Upper lobe of right lung (tissue), 1 donor: ENCODE results near the gene APOD. TPM values are rescaled to one million over a fixed set of nuclear protein-coding genes. Genes with fewer than 3 reads are reported as not detected.
"Not testable (repeated sequence)": the region's sequence is repeated elsewhere in the genome, so short reads cannot be mapped to it uniquely, and the experiment has no call there.

ENCODE experiments used
- ATAC-seq: fragments of 200-7000 bp; cut with Tn5 transposase; one replicate; pipeline ENCODE4 v1.9.1; 2020; ENCODE audit warnings: mild to moderate bottlenecking, moderate library complexity
- DNase-seq: peaks from one replicate; pipeline ENCODE4 v3.0.0-alpha.2; 2020
- H3K27ac ChIP-seq: fragments of 200-600 bp; one replicate; pipeline ENCODE4 v1.8.0; 2022
- H3K27me3 ChIP-seq: fragments of 200-600 bp; one replicate; pipeline ENCODE4 v1.8.0; 2022; ENCODE audit warnings: mild to moderate bottlenecking
- H3K36me3 ChIP-seq: fragments of 200-600 bp; one replicate; pipeline ENCODE4 v1.8.0; 2022
- H3K4me1 ChIP-seq: fragments of 200-600 bp; one replicate; pipeline ENCODE4 v1.8.0; 2022
- H3K4me3 ChIP-seq: fragments of 200-600 bp; one replicate; pipeline ENCODE4 v1.8.0; 2022; ENCODE audit warnings: mild to moderate bottlenecking
- H3K9me3 ChIP-seq: fragments of 200-600 bp; one replicate; pipeline ENCODE4 v1.8.0; 2022
- CTCF ChIP-seq: fragments of 200-600 bp; IDR thresholded peaks from one replicate; pipeline ENCODE4 v1.8.0; 2022; ENCODE audit warnings: antibody characterized with exemption
- intact Hi-C: fragments of 100-400 bp; cut with DNase I; formaldehyde crosslinking; loops from one replicate; pipeline ENCODE4 v1.11.0; 2022
- total RNA-seq: library from RNA; stranded (reverse); fragmentation: NEBNext Ultra II Directional; extraction: Animal tissue kit (Norgen Biotek cat#: 25700); gene quantifications from one replicate; pipeline ENCODE4 v1.2.1, GENCODE V29; 2021
- donor health status: DM: no; HTN: yes; CAD: no; lungs with severe emphysema.

The APOD gene
- total RNA-seq, 1 donor from 2014 or later, result 59.4 TPM

DNA sequence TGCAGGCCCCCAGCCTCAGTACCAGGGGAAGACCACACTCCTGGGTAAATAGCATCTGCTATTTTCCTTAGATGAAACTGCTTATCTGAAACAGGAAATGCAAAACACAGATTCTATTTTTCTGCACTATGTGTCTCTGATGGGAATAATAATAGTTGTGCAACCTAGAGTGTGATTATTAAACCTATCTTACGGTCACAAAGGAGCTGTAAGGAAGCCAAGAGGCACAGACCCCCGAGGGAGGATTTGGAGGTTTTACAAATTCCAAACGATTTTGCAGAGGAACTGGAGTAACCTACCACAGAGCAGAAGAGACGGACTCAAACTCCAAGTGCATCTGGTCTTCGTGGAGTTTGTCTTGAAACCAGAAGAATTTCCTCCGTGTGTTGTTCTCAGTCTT lies 14.1 kb upstream of the APOD start:
- no peak for ATAC-seq
- no peak overlapping the region for H3K27ac ChIP-seq

DNA sequence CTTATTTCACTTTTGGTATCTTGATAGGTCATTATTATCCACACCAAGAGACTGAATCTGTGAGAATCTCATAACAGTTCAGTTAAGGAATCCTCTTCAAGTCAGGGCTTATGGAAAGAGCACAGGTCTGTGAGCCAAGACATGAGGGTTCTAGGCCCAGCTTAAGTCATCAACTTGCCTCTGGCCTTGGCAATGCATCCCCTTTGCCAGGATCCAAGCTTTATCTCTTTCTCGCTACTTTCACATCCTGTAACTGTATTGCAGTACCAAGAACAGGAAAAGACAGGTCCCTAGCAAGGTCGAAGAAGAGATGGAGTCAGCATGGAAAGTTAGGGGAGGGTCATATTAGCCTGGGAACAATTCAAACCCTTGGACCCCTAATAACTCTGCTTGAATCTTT lies 13.5 kb upstream of the APOD start:
- no peak overlapping the region for H3K27ac ChIP-seq
- H3K36me3 ChIP-seq, result no peaks in the 10 kb centered on the region
- H3K4me1 ChIP-seq, result no peaks in the 10 kb centered on the region
- intact Hi-C loops, result no loop called here
- H3K27me3 ChIP-seq, result no peaks in the 10 kb centered on the region
- no peak overlapping the region for H3K4me3 ChIP-seq
- no peak for DNase-seq
- ATAC-seq, result no peak
- H3K9me3 ChIP-seq, result no peaks in the 10 kb centered on the region
- TF ChIP-seq CTCF, result no peak

More for the DNA sequence above, 14.1 kb upstream of the APOD start:
- H3K4me1 ChIP-seq, result no peaks in the 10 kb centered on the region
- DNase-seq, result no peak
- intact Hi-C loops, result no loop called here
- no peak overlapping the region for H3K4me3 ChIP-seq
- no peaks in the 10 kb centered on the region for H3K9me3 ChIP-seq
- no peak for TF ChIP-seq CTCF
- H3K36me3 ChIP-seq, result no peaks in the 10 kb centered on the region
- H3K27me3 ChIP-seq, result no peaks in the 10 kb centered on the region

DNA sequence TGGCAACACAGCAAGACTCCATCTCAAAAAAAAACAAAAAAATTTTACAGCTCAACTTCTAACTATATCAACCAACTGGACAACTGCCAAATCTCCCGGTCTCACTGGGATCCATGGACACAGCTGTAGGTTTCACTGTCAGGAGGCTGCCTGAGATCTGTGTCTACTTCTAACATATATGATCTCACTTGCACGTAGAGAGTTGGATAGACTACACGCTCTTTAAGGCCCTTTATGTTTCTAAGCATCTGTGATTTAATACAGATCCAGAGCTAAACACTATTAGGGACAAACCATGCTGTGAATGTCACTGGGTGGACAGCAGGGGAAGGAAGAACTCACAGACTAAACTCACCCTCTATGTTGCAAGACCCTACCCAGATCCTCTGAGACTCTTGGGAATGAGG lies 13.0 kb upstream of the APOD start:
- Histone ChIP-seq H3K4me1 (no peaks in the 10 kb centered on the region), H3K9me3 (no peaks in the 10 kb centered on the region), H3K27ac (no peak overlapping the region), H3K27me3 (no peaks in the 10 kb centered on the region), H3K4me3 (no peak overlapping the region), H3K36me3 (no peaks in the 10 kb centered on the region)
- TF ChIP-seq CTCF, result no peak
- ATAC-seq, result no peak
- DNase-seq, result no peak
- intact Hi-C loops, result no loop called here

DNA sequence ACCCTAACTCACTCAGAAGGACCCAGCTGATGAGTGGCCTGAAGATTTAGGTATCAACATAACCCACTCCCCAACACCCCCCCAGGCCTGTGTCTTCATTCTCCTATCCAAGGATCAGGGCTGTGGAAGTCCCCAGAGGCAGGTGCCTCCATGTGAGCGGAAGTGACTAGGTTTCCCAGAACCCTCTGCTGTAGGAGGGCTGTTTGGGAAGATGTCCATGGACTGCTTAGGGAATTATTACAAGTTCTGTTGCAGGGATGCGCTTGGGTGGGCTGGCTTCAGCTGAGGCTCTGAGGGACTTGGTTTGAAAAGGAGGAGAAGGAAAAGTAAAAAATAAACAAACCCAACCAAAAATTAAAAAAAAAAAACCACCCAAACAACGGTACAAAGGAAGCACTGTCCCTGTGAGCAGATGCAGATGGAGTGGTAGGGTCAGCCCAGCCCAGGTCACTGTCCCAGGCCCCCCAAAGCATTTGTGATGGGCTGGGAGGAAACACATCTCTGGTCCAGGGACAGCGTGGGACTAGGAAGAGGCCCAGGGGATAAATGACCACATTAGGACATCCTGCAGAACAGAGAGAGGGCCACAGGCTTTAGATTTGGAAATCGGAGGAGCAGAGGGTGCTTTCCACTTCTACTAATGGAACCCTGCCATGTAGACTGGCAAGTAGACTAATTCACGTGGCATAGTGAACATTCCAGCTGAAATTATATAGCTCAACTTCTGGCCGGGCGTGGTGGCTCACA lies 12.2 kb upstream of the APOD start:
- no peaks in the 10 kb centered on the region for H3K9me3 ChIP-seq
- peaks cover 4% of the 10 kb centered on the region for H3K4me1 ChIP-seq
- H3K36me3 ChIP-seq, result no peaks in the 10 kb centered on the region
- no peak overlapping the region for H3K27ac ChIP-seq
- no peak for DNase-seq
- intact Hi-C loops, result no loop called here
- no peak overlapping the region for H3K4me3 ChIP-seq
- no peak for ATAC-seq
- no peaks in the 10 kb centered on the region for H3K27me3 ChIP-seq
- no peak for TF ChIP-seq CTCF

DNA sequence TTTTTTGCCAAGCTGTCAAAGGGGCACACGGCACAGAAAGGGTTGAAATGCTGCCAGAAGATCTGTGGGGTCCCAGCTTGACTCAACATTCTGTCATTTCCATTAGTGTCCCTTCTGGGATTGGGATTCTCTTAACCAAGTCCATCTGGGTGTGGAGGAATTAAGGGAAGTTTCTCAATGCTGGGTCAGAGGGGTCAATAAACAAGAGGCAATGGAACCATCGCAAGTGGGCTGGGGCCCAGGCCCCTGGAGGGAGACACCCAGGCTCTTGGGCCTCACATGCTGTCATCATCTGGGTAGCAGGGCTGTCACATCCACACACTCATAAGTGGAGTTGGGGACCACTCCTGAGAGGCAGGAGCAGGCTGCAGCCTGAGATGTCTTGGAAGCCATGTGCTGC lies 8.1 kb upstream of the APOD start:
- H3K36me3 ChIP-seq, result no peaks in the 10 kb centered on the region
- DNase-seq, result no peak
- ATAC-seq, result peak; percentile 34
- H3K27ac ChIP-seq, result no peak overlapping the region
- no peak for TF ChIP-seq CTCF
- intact Hi-C loops, result no loop called here
- H3K4me1 ChIP-seq, result peaks cover 4% of the 10 kb centered on the region
- no peak overlapping the region for H3K4me3 ChIP-seq
- H3K9me3 ChIP-seq, result no peaks in the 10 kb centered on the region
- no peaks in the 10 kb centered on the region for H3K27me3 ChIP-seq

GRCh38 chr3:195591220-195591619 lies 7.5 kb upstream of the APOD start:
- DNase-seq, result no peak
- no peak overlapping the region for H3K27ac ChIP-seq

DNA sequence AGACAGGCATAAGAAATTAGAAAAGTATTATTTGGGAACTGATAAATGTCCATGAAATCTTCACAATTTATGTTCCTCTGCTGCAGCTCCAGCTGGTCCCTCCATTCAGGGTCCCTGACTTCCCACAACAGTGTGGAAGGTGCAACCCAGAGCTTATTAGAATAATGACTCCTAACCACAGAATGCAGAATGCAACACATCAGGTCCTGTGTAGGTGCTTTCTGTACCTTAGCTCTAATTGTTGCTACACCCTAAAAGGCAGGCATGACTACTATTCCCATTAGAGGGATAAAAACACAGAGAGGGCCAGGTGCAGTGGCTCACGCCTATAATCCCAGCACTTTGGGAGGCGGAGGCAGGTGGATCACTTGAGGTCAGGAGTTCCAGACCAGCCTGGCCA lies 6.6 kb upstream of the APOD start:
- DNase-seq, H3K27ac ChIP-seq, H3K9me3 ChIP-seq, H3K4me1 ChIP-seq, ATAC-seq, H3K27me3 ChIP-seq, H3K36me3 ChIP-seq, intact Hi-C loops, H3K4me3 ChIP-seq: not testable (repeated sequence)

More at GRCh38 chr3:195591220-195591619, 7.5 kb upstream of the APOD start:
- no peak for ATAC-seq
- no peak for TF ChIP-seq CTCF
- Histone ChIP-seq H3K9me3 (no peaks in the 10 kb centered on the region), H3K4me3 (no peak overlapping the region), H3K36me3 (no peaks in the 10 kb centered on the region), H3K27me3 (no peaks in the 10 kb centered on the region), H3K4me1 (peaks cover 4% of the 10 kb centered on the region)
- intact Hi-C loops, result no loop called here

DNA sequence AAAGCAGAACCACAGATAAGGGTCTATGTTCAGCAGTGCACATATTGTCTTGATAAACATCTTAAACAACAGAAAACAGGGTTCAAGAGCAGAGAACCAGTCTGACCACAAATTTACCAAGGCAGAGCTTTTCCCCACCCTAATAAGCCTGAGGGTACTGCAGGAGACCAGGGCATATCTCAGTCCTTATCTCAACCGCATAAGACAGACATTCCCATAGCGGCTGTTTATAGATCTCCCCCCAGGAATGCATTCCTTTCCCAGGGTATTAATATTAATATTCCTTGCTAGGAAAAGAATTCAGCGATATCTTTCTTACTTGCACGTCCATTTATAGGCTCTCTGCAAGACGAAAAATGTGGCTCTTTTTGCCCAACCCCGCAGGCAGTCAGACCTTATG lies 6.1 kb upstream of the APOD start:
- ATAC-seq, intact Hi-C loops, DNase-seq: not testable (repeated sequence)

More for the DNA sequence above, 6.1 kb upstream of the APOD start:
- H3K9me3 ChIP-seq, H3K27me3 ChIP-seq, H3K4me1 ChIP-seq, H3K4me3 ChIP-seq, H3K27ac ChIP-seq, H3K36me3 ChIP-seq: not testable (repeated sequence)
